GM04503 (cell line): Measurements from ENCODE around the gene LTO1.

Experiments
- DNase-seq: peaks from one replicate; pipeline ENCODE4 v3.0.0-alpha.2; 2012; ENCODE audit warnings: low read depth

LTO1 gene

GRCh38 chr11:69644962-69645675, 30.0 kb downstream of the LTO1 start:
- no peak for DNase-seq

GRCh38 chr11:69644071-69644961, 30.8 kb downstream of the LTO1 start:
- DNase-seq = peak; percentile 50

GRCh38 chr11:69643646-69644045, 31.5 kb downstream of the LTO1 start:
- DNase-seq = no peak

- DNase-seq = no peak
These were observed 32.1 kb downstream of the LTO1 start for GRCh38 chr11:69642913-69643632.

- DNase-seq = no peak
These were observed 32.6 kb downstream of the LTO1 start for GRCh38 chr11:69642549-69642912.

- no peak for DNase-seq
These were observed 33.2 kb downstream of the LTO1 start for GRCh38 chr11:69641681-69642548.

- DNase-seq = peak; percentile 70
These were observed 34.1 kb downstream of the LTO1 start, which contains the start of gene CCND1 for GRCh38 chr11:69640995-69641581. TSS of gene CCND1 (plus strand) at chr11:69641156. CDS start at chr11:69641314, 158 bp downstream.

GRCh38 chr11:69640260-69640994, 34.7 kb downstream of the LTO1 start:
- DNase-seq = no peak

- DNase-seq = no peak
These were observed 35.3 kb downstream of the LTO1 start for GRCh38 chr11:69639831-69640230.

- DNase-seq = peak; percentile 84
These were observed 36.0 kb downstream of the LTO1 start for GRCh38 chr11:69638941-69639681.

GRCh38 chr11:69637941-69638871, 36.9 kb downstream of the LTO1 start:
- no peak for DNase-seq

GRCh38 chr11:69637198-69637940, 37.8 kb downstream of the LTO1 start:
- DNase-seq = no peak

- DNase-seq = peak; percentile 59
These were observed 38.5 kb downstream of the LTO1 start for GRCh38 chr11:69636512-69637197.

- DNase-seq = no peak
These were observed 39.2 kb downstream of the LTO1 start for GRCh38 chr11:69635804-69636511.

- DNase-seq = no peak
These were observed 40.0 kb downstream of the LTO1 start for GRCh38 chr11:69635195-69635594.

- DNase-seq = no peak
These were observed 40.6 kb downstream of the LTO1 start for GRCh38 chr11:69634590-69634989.

GRCh38 chr11:69634069-69634468, 41.1 kb downstream of the LTO1 start:
- no peak for DNase-seq
